Left lung (tissue), 10 donors: Measurements from ENCODE around the gene GIT2. TPM values are rescaled to one million over a fixed set of nuclear protein-coding genes. Genes with fewer than 3 reads are reported as not detected.
A peak's percentile ranks its signal among the peaks of the same experiment; 100 is the strongest.

ENCODE experiments used
- ATAC-seq: fragments of 200-7000 bp; cut with Tn5 transposase; one replicate; pipeline ENCODE4 v1.9.1; 2020; ENCODE audit warnings: moderate library complexity
- DNase-seq, 4 donors: peaks; one replicate each; pipeline ENCODE4 v3.0.0-alpha.2; 2013 to 2020
- H3K27ac ChIP-seq, 2 donors: fragments of 200-600 bp; sonication (generic) in 1 of 2; one replicate each; pipeline versions ENCODE4 v1.5.0 to v1.8.0; 2020 to 2021
- H3K27me3 ChIP-seq, 2 donors: fragments of 200-600 bp; sonication (generic) in 1 of 2; one replicate each; pipeline versions ENCODE4 v1.5.0 to v1.8.0; 2020 to 2021
- H3K36me3 ChIP-seq, 2 donors: fragments of 200-600 bp; sonication (generic) in 1 of 2; one replicate each; pipeline versions ENCODE4 v1.5.0 to v1.8.0; 2020 to 2021
- H3K4me1 ChIP-seq, 2 donors: fragments of 200-600 bp; one replicate each; pipeline ENCODE4 v1.8.0; 2021
- H3K4me3 ChIP-seq, 2 donors: fragments of 200-600 bp; sonication (generic) in 1 of 2; one replicate each; pipeline versions ENCODE4 v1.5.0 to v1.8.0; 2020 to 2021; ENCODE audit warnings: mild to moderate bottlenecking in 1 of 2
- H3K9me3 ChIP-seq, 2 donors: fragments of 200-600 bp; sonication (generic) in 1 of 2; one replicate each; pipeline versions ENCODE4 v1.5.0 to v1.8.0; 2020 to 2021
- intact Hi-C, 2 donors: fragments of 100-400 bp; cut with DNase I; formaldehyde crosslinking; loops; one replicate each; pipeline versions ENCODE4 v1.11.2 to v1.14.2; 2022
- polyA plus RNA-seq, 6 donors: library from polyadenylated mRNA; unstranded; fragments of 120-200 nt; gene quantifications; one replicate each; pipeline ENCODE4 v1.2.1, GENCODE V29; 2013; ENCODE audit not compliant: insufficient read length in 6 of 6
- total RNA-seq, 2 donors: library from RNA; stranded (reverse); fragmentation: NEBNext Ultra II Directional; extraction: Animal tissue kit (Norgen Biotek cat#: 25700); gene quantifications; one replicate each; pipeline ENCODE4 v1.2.1, GENCODE V29; 2021
- TF ChIP-seq, protein P1 (sequence below), 2 donors: fragments of 200-600 bp; sonication (generic) in 1 of 2; IDR thresholded peaks; one replicate each; pipeline versions ENCODE4 v1.5.0 to v1.8.0; 2021; ENCODE audit warnings: antibody characterized with exemption in 2 of 2
- donor health status: DM: no; HTN: yes; CAD: no.
- donor health status: DM: no; HTN: no; CAD: no.

The GIT2 gene
- total and polyA plus RNA-seq, 8 donors: 42.7 to 72.7 (median 56.2) TPM

DNA sequence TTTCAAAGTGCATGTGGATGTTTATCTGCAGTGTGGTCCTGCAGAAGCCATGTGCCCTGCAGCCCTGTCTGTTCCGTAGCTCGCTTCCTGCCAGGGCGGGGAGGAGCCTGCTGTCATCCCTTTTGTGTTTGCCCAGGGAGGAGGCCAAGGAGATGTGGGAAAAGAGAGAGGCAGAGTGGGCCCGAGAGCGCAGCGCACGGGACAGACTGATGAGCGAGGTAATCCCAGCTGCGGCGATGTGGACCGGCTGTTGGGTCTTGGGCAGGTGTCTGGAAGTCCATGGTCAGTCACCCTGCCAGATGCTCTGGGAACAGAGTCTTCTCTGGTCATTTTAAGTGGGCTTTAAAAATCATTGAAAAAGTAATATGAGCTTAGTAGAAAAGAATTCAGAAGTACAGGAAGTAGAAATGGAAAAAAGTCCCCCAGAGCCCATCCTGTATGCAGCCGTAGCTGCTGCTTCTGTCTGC is 83.3 kb downstream of the GIT2 start:
- Histone ChIP-seq H3K36me3 (peaks cover 0 to 98% of the 10 kb centered on the region in 2 donors), H3K27me3 (no peaks in the 10 kb centered on the region), H3K9me3 (no peaks in the 10 kb centered on the region), H3K27ac (no peak overlapping the region), H3K4me1 (no peaks in the 10 kb centered on the region), H3K4me3 (no peak overlapping the region)
- intact Hi-C loops: no loop called here
- no peak for ATAC-seq
- TF ChIP-seq, protein P1, sequence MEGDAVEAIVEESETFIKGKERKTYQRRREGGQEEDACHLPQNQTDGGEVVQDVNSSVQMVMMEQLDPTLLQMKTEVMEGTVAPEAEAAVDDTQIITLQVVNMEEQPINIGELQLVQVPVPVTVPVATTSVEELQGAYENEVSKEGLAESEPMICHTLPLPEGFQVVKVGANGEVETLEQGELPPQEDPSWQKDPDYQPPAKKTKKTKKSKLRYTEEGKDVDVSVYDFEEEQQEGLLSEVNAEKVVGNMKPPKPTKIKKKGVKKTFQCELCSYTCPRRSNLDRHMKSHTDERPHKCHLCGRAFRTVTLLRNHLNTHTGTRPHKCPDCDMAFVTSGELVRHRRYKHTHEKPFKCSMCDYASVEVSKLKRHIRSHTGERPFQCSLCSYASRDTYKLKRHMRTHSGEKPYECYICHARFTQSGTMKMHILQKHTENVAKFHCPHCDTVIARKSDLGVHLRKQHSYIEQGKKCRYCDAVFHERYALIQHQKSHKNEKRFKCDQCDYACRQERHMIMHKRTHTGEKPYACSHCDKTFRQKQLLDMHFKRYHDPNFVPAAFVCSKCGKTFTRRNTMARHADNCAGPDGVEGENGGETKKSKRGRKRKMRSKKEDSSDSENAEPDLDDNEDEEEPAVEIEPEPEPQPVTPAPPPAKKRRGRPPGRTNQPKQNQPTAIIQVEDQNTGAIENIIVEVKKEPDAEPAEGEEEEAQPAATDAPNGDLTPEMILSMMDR (IDR thresholded peaks at IDR 0.05): no peak
- DNase-seq: no peak

DNA sequence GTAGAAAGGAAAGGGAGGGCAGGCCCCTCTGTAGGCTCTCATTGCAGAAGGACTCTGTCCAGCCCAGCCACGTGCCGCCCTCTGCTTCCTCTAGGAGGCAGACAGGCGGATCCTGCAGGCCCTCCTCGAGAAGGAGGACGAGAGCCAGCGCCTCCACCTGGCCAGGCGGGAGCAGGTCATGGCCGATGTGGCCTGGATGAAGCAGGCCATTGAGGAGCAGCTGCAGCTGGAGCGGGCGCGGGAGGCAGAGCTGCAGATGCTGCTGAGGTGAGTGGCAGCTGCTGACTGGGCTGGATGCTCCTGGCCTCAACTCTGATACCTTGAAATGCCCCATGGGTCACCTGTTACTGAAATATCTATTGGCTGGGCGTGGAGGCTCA is 85.2 kb downstream of the GIT2 start:
- intact Hi-C loops: no loop called here
- no peak for ATAC-seq
- peak in 1 of 4 donors; percentile 79 for DNase-seq
- H3K36me3 ChIP-seq: peaks cover 0 to 98% of the 10 kb centered on the region in 2 donors
- H3K27me3 ChIP-seq: no peaks in the 10 kb centered on the region
- H3K4me1 ChIP-seq: no peaks in the 10 kb centered on the region
- no peak overlapping the region for H3K4me3 ChIP-seq
- H3K27ac ChIP-seq: no peak overlapping the region
- TF ChIP-seq, protein P1 (IDR thresholded peaks at IDR 0.05): no peak
- H3K9me3 ChIP-seq: no peaks in the 10 kb centered on the region

DNA sequence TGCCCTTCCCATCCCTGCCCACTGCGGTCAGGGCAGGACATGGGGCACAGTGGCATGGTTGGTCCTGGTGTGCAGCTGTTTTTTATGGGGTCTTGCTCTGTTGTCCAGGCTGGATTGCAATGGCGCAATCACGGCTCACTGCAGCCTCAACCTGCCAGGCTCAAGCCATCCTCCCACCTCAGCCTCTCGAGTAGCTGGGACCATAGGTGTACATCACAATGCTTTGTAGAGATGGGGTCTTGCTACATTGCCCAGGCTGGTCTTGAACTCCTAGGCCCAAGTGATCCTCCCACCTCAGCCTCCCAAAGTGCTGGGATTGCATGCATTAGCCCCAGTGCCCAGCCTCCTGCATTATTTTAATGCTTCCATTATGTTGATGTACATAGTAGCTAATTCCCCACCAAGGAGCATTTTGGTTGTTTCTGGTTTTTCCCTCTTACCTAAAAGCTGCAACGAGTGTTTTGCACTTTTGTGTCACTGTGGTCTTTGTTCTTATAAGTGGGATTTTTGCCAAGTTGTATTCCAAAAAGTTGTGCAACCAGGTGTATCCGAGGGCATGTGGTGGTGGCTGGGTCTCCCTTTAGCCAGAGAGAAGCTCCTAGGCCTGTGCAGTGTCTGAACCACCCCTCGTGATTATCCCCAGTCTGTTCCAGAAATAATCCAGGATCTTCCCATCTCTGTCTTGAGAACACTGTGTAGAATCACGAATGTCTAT is 85.8 kb downstream of the GIT2 start:
- TF ChIP-seq, protein P1 (IDR thresholded peaks at IDR 0.05): no peak
- Histone ChIP-seq H3K4me1 (no peaks in the 10 kb centered on the region), H3K27me3 (no peaks in the 10 kb centered on the region), H3K36me3 (peaks cover 3 to 98% of the 10 kb centered on the region in 2 donors), H3K9me3 (no peaks in the 10 kb centered on the region), H3K4me3 (no peak overlapping the region), H3K27ac (no peak overlapping the region)
- intact Hi-C loops: no loop called here
- no peak for ATAC-seq
- DNase-seq: no peak

DNA sequence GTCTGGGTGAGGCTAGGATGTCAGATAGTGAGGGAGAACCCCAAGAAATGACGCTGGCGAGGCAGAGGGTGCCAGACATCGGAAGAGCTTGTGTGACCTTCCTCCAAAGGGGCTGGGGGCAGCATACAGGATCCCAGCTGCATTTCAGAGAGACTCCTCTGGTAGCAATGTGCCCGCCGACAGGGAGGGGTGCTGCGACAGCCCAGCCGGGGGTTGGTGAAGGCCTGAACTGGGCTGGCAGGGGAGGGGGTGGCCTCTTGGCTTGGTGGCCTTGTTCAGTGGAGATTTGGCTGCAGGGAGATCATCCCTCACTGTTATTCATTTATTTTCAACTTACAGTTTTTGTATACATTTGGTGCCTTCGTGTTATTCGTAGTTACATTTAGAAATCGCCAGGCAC is 90.9 kb downstream of the GIT2 start:
- ATAC-seq (no peak), DNase-seq (no peak)
- TF ChIP-seq, protein P1 (IDR thresholded peaks at IDR 0.05): no peak
- no peak overlapping the region for H3K4me3 ChIP-seq
- no peaks in the 10 kb centered on the region for H3K27me3 ChIP-seq
- peaks cover 3 to 77% of the 10 kb centered on the region in 2 donors for H3K36me3 ChIP-seq
- intact Hi-C loops: no loop called here
- H3K4me1 ChIP-seq: peaks cover 10 to 19% of the 10 kb centered on the region in 2 donors
- H3K27ac ChIP-seq: no peak overlapping the region
- no peaks in the 10 kb centered on the region for H3K9me3 ChIP-seq

DNA sequence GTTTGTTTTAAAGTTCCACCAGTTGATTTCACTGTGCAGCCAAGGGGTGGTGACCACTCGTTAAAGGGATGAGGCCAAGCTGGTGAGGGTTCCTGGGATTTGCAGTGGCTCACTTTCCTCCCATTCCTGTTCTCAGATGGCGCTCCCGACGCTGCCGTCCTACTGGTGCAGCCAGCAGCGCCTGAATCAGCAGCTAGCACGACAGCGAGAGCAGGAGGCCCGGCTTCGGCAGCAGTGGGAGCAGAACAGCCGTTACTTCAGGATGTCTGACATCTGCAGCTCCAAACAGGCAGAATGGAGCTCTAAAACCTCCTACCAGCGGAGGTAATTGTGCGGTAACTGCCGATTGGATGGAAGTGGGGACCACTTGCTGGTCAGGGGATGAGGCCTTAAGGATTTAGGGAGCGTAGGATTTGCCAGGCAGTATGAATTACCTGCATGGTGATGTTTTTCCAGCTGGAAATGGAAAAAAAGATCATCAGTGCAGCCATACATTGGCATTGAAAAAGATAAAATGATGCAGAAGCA is 93.2 kb downstream of the GIT2 start:
- Histone ChIP-seq H3K4me1 (peaks cover 15 to 27% of the 10 kb centered on the region in 2 donors), H3K27me3 (no peaks in the 10 kb centered on the region), H3K27ac (no peak overlapping the region), H3K36me3 (peaks cover 3 to 54% of the 10 kb centered on the region in 2 donors), H3K4me3 (no peak overlapping the region), H3K9me3 (no peaks in the 10 kb centered on the region)
- ATAC-seq: no peak
- DNase-seq: no peak
- intact Hi-C loops: no loop called here
- TF ChIP-seq, protein P1 (IDR thresholded peaks at IDR 0.05): no peak
